Epithelial cell of proximal tubule (primary cell): ENCODE measurements around the gene GLI3. TPM values are rescaled to one million over a fixed set of nuclear protein-coding genes. Genes with fewer than 3 reads are reported as not detected.
A peak's percentile ranks its signal among the peaks of the same experiment; 100 is the strongest.

Experiments used
- DNase-seq: peaks from one replicate; pipeline ENCODE4 v3.0.0-alpha.2; 2011; ENCODE audit warnings: low read depth
- H3K4me3 ChIP-seq: 2 replicates; pipeline ENCODE4 v1.5.1; 2011; ENCODE audit warnings: low read depth, mild to moderate bottlenecking, low read length
- total RNA-seq: library from RNA; depleted of rRNA; stranded (reverse); fragments of >200 nt; gene quantifications from 2 replicates; pipeline ENCODE4 v1.2.3, GENCODE V29; 2015
- TF ChIP-seq, protein P1 (sequence below): conservative IDR thresholded peaks from 2 replicates; pipeline ENCODE4 v1.5.1; 2012; ENCODE audit warnings: low read depth, mild to moderate bottlenecking, low read length

Gene GLI3
- total RNA-seq, 1 donor from 2014 or later, result 2.6 TPM

DNA sequence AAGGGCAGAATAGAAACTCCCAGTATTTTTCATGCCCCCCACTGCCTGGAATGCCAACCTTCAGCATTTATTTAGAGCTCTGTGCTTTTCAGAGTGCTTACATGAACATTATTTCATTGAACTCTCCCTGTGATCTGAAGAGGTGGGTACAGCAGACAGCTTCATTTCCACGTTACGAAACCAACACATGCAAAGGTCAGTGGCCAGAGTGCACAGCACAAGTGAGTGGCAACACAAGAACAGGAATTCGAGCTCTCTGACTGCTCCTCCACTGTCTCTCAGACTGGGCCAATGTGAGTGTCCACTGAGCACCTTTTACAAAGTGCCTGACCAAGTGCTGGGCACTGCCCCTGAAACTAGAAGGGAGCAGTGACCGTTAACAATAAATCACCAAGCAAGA, 162.9 kb downstream of the GLI3 start:
- H3K4me3 ChIP-seq, result no peak overlapping the region

DNA sequence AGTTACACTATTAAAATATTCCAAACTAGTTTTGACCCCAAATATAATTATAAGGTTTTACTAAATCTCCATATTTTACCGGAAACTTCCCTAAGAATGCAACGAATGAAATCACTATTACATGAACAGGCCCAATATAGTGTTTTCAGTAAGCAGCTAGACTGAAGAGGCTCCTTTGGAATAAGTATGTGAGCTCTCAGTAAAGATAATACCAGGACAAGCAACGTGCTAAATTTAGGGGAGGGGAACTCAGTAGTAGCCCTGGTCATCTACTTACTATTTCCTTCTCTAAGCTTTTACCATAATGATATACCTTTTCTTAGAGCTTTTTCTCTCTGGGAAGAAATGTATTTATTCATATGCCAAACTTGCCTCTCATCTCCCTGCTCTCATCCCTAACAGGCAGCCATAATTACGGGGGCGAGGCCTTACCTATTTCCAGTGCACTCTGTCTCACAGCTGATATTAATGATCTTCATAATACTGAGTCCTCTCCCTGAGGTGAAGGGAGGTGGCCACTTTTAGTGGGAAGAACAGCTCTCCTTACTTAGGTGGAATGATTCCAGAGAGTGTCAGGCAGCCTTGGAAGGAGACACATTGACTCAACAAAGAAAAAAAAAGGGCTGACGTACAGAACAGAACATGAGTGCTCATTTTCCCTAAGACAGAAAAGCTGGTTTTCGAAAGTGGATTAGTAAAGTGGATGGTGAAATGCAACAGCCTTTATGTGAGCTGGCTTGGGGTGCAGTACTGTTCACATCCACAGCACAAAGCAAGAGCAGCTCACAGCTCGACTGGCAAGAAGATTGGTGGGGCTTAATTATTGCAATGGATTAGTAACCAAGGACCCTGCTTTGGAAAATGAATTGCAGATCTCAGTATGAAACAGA, 165.4 kb downstream of the GLI3 start:
- TF ChIP-seq, protein P1, sequence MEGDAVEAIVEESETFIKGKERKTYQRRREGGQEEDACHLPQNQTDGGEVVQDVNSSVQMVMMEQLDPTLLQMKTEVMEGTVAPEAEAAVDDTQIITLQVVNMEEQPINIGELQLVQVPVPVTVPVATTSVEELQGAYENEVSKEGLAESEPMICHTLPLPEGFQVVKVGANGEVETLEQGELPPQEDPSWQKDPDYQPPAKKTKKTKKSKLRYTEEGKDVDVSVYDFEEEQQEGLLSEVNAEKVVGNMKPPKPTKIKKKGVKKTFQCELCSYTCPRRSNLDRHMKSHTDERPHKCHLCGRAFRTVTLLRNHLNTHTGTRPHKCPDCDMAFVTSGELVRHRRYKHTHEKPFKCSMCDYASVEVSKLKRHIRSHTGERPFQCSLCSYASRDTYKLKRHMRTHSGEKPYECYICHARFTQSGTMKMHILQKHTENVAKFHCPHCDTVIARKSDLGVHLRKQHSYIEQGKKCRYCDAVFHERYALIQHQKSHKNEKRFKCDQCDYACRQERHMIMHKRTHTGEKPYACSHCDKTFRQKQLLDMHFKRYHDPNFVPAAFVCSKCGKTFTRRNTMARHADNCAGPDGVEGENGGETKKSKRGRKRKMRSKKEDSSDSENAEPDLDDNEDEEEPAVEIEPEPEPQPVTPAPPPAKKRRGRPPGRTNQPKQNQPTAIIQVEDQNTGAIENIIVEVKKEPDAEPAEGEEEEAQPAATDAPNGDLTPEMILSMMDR, result peak; percentile 31
- no peak for DNase-seq
- H3K4me3 ChIP-seq, result no peak overlapping the region

More for the DNA sequence above, 162.9 kb downstream of the GLI3 start:
- no peak for DNase-seq
- TF ChIP-seq, protein P1, result no peak

DNA sequence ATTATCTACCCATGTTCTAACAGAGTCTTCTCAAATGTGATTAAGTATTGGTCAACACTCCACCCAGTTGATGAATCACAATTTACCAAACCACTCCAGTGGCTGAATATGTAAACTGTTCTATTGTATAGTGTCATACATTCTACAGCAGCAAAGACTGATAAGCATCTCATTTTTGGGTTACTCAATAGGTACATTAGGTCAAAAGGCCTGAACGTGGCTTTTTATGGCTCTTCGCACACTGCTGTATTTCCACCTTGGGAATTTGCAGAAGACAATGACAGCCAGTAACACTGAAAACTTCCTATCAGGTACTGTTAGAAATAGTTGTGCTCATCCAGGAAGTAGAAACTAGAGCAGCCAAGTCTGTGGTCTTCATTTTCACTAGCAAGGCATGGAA, 166.9 kb downstream of the GLI3 start:
- TF ChIP-seq, protein P1, result no peak
- DNase-seq, result no peak

DNA sequence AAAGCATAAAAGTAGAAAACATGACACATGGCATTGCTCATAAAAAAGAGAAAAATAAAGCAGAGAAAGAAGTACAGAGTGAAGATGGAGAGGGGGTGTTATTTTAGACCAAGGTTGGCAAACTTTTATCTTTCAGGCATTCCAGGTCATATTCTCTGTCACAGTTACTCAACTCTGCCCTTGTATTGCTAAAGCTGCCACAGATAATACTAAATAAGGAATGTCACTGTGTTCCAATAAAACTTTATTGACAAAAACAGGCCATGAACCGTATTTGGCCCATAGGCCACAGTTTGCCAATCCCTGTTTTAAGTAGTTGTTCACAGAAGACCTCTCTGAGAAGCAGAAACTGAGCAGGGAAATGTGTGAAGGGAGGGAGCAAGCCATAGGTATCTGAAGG, 167.4 kb downstream of the GLI3 start:
- TF ChIP-seq, protein P1, result no peak
- H3K4me3 ChIP-seq, result no peak overlapping the region
- DNase-seq, result no peak

More for the DNA sequence above, 166.9 kb downstream of the GLI3 start:
- H3K4me3 ChIP-seq, result no peak overlapping the region

DNA sequence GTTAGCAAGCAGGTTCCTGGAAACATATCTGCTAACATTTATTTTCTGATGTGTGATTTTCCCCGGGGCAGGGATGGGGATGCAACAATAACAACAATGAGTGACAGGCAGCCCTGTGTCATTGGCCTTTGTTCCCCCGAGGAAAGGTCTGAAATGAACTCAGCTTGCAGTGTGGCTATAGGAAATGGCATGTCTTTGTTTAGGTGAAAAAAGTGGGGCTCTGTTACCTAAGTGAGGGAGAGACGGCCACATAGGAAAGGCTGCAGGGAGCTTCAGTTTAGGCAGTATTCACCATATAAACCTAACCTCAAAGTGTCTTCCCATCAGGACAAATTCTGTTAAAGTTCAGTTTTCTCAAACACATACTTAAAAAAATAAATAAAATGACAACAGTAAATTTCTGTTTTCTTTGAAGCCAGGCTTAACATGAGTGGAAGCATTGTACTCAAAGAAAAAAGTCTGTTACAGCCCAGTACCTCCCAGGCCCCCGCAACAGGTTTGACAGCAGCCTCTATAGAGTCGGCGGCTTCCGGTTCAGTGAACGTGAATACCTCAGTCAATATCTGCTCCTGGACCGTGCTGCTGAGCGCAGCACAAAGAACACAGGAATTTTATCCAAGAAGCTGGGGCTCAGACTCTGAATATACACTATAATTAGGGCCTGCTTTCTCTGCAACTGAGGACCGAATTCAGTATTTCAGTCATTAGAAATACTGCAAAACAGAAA, 168.3 kb downstream of the GLI3 start:
- H3K4me3 ChIP-seq, result no peak overlapping the region
- no peak for DNase-seq
- TF ChIP-seq, protein P1, result no peak

DNA sequence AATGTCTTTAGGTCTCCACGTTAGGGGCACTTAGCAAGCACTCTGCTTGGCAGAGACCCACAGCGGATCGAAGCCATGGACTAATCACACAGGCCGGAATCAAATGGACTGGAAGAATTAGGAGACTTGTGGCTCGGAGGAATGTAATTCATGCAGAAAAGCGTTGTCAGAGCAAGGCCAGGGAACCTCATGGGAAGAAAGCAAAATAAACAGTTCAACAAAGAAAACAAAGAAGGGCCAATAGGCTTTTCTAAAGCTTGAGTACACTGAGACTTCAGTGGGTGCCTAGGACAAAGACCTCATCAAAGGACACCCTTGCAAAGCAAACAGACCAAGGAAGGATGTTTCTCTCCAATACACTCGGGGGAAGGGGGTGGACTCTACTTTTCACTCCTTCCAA, 171.1 kb downstream of the GLI3 start:
- TF ChIP-seq, protein P1, result no peak
- DNase-seq, result no peak

DNA sequence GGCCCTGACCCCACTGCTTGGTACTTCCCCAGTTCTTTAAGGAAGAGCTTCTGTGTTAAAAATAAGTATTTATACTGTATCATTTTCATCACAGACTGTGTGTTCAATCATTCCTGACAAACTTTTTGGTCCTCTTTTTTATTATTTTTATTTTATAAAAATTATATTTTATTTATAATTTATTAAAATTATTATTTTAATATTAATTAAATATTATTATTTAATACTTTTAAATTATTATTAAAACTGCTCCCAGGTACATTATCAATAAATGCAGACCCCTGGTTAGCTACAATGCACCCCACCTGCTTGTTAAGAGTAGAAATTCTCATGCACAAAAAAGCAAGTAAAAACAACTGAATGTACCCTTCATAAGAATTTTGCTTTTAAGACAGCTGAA, 172.0 kb downstream of the GLI3 start:
- no peak for DNase-seq
- TF ChIP-seq, protein P1, result no peak
- H3K4me3 ChIP-seq, result no peak overlapping the region

More for the DNA sequence above, 171.1 kb downstream of the GLI3 start:
- H3K4me3 ChIP-seq, result no peak overlapping the region
